ENCODE results near the gene KCTD16. TPM values are rescaled to one million over a fixed set of nuclear protein-coding genes. Genes with fewer than 3 reads are reported as not detected.

The KCTD16 gene
- total RNA-seq, 1 experiment from 2014 or later = not detected

- no peak for DNase-seq (ENCODE audit: low spot score)
Observed at GRCh38 chr5:144333336-144333920, 162.8 kb downstream of the KCTD16 start.

- no peak for DNase-seq (ENCODE audit: low spot score)
Observed at GRCh38 chr5:144335561-144335960, 164.9 kb downstream of the KCTD16 start.

GRCh38 chr5:144336191-144336961, 165.7 kb downstream of the KCTD16 start:
- DNase-seq (ENCODE audit: low spot score) = no peak

- DNase-seq (ENCODE audit: low spot score) = no peak
Observed at GRCh38 chr5:144352330-144352729, 181.7 kb downstream of the KCTD16 start.

GRCh38 chr5:144352732-144353317, 182.2 kb downstream of the KCTD16 start:
- no peak for DNase-seq (ENCODE audit: low spot score)

GRCh38 chr5:144356489-144356888, 185.8 kb downstream of the KCTD16 start:
- no peak for DNase-seq (ENCODE audit: low spot score)

- DNase-seq (ENCODE audit: low spot score) = no peak
Observed at GRCh38 chr5:144361406-144361805, 190.7 kb downstream of the KCTD16 start.

GRCh38 chr5:144365885-144366284, 195.2 kb downstream of the KCTD16 start:
- no peak for DNase-seq (ENCODE audit: low spot score)

- DNase-seq (ENCODE audit: low spot score) = no peak
Observed at GRCh38 chr5:144367991-144368390, 197.3 kb downstream of the KCTD16 start.

- DNase-seq (ENCODE audit: low spot score) = no peak
Observed at GRCh38 chr5:144368556-144368955, 197.9 kb downstream of the KCTD16 start.

- DNase-seq (ENCODE audit: low spot score) = no peak
Observed at GRCh38 chr5:144369006-144369405, 198.3 kb downstream of the KCTD16 start.

- DNase-seq (ENCODE audit: low spot score) = no peak
Observed at GRCh38 chr5:144370273-144370672, 199.6 kb downstream of the KCTD16 start.

GRCh38 chr5:144374637-144375036, 204.0 kb downstream of the KCTD16 start:
- no peak for DNase-seq (ENCODE audit: low spot score)

- no peak for DNase-seq (ENCODE audit: low spot score)
Observed at GRCh38 chr5:144377207-144377606, 206.5 kb downstream of the KCTD16 start.

GRCh38 chr5:144378681-144379080, 208.0 kb downstream of the KCTD16 start:
- no peak for DNase-seq (ENCODE audit: low spot score)

- DNase-seq (ENCODE audit: low spot score) = no peak
Observed at GRCh38 chr5:144385597-144385996, 214.9 kb downstream of the KCTD16 start.

GRCh38 chr5:144386315-144386714, 215.6 kb downstream of the KCTD16 start:
- DNase-seq (ENCODE audit: low spot score) = no peak

- DNase-seq (ENCODE audit: low spot score) = no peak
Observed at GRCh38 chr5:144390133-144390532, 219.5 kb downstream of the KCTD16 start.

- DNase-seq (ENCODE audit: low spot score) = no peak
Observed at GRCh38 chr5:144391044-144391443, 220.4 kb downstream of the KCTD16 start.

- DNase-seq (ENCODE audit: low spot score) = no peak
Observed at GRCh38 chr5:144393641-144394435, 223.2 kb downstream of the KCTD16 start.

- DNase-seq (ENCODE audit: low spot score) = no peak
Observed at GRCh38 chr5:144395704-144396103, 225.0 kb downstream of the KCTD16 start.

- DNase-seq (ENCODE audit: low spot score) = no peak
Observed at GRCh38 chr5:144403058-144403457, 232.4 kb downstream of the KCTD16 start.
